B cell (primary cell): ENCODE measurements around the gene PEDS1.

Experiments
- CTCF ChIP-seq: fragments of 200-600 bp; IDR thresholded peaks from one replicate; pipeline ENCODE4 v1.8.0; 2022; ENCODE audit warnings: antibody characterized with exemption, mild to moderate bottlenecking
- EZH2 ChIP-seq: IDR thresholded peaks from 2 replicates; pipeline ENCODE4 v1.6.1; 2012; ENCODE audit warnings: borderline replicate concordance, low read depth, mild to moderate bottlenecking, moderate library complexity, low read length; ENCODE audit not compliant: insufficient read depth, poor library complexity, severe bottlenecking

- TF ChIP-seq CTCF (no peak), EZH2 (no peak)
These were observed 33.5 kb upstream of the PEDS1 start for GRCh38 chr20:50186987-50187402.
